Measurements from ENCODE around the gene TSPAN18.

The TSPAN18 gene

DNA sequence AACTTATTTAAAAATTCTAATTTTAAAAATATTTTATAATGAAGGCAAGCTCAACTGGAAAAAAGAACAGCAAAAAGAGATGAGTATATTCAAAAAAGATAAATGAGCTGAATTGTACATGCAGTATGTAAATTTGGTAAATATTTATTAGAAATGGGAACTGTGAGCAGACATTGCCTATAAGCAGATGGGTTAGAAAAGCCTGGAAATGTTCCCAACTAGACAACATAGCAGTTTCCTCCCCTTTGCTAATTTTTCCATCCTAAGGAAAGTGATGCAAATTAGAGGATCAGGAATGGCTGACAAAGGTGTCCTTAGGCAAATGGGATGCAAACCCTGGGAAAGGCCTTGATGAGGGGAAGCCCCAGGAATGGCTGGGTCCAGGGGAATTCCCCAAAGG, 186.7 kb downstream of the TSPAN18 start:
- no peak overlapping the region for H3K9ac ChIP-seq (ENCODE audit: low read depth, low read length, poor library complexity, severe bottlenecking)
- no peaks in the 10 kb centered on the region for H3K9me3 ChIP-seq (ENCODE audit: insufficient read depth, low read depth, low read length)
- peaks cover 22% of the 10 kb centered on the region for H3K4me1 ChIP-seq (ENCODE audit: insufficient read depth, low read length, poor library complexity, severe bottlenecking)
- H3K4me2 ChIP-seq (ENCODE audit: low read depth, low read length, poor library complexity, severe bottlenecking), result no peak overlapping the region
- H3K36me3 ChIP-seq (ENCODE audit: insufficient read depth, low read length), result no peaks in the 10 kb centered on the region
- no peak overlapping the region for H3K4me3 ChIP-seq (ENCODE audit: low read length, poor library complexity, severe bottlenecking)
- TF ChIP-seq, protein P1, sequence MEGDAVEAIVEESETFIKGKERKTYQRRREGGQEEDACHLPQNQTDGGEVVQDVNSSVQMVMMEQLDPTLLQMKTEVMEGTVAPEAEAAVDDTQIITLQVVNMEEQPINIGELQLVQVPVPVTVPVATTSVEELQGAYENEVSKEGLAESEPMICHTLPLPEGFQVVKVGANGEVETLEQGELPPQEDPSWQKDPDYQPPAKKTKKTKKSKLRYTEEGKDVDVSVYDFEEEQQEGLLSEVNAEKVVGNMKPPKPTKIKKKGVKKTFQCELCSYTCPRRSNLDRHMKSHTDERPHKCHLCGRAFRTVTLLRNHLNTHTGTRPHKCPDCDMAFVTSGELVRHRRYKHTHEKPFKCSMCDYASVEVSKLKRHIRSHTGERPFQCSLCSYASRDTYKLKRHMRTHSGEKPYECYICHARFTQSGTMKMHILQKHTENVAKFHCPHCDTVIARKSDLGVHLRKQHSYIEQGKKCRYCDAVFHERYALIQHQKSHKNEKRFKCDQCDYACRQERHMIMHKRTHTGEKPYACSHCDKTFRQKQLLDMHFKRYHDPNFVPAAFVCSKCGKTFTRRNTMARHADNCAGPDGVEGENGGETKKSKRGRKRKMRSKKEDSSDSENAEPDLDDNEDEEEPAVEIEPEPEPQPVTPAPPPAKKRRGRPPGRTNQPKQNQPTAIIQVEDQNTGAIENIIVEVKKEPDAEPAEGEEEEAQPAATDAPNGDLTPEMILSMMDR (conservative IDR thresholded peaks at IDR 0.05; ENCODE audit: low read length), result no peak
- TF ChIP-seq EZH2phosphoT487 (IDR thresholded peaks at IDR 0.05; ENCODE audit: borderline replicate concordance), result no peak
- H3K27me3 ChIP-seq (ENCODE audit: insufficient read depth, low read length, poor library complexity, severe bottlenecking), result no peaks in the 10 kb centered on the region
- H3K79me2 ChIP-seq (ENCODE audit: insufficient read depth, low read length), result no peaks in the 10 kb centered on the region
- H2AFZ ChIP-seq (ENCODE audit: low read length), result no peak overlapping the region
- no peaks in the 10 kb centered on the region for H3F3A ChIP-seq (ENCODE audit: low read depth)
- no peaks in the 10 kb centered on the region for H4K20me1 ChIP-seq (ENCODE audit: insufficient read depth, low read length, poor library complexity, severe bottlenecking)
- no peaks in the 10 kb centered on the region for H3K9me2 ChIP-seq (replicated peaks; ENCODE audit: low read depth, low read length)

GRCh38 chr11:44914105-44914504, 187.3 kb downstream of the TSPAN18 start:
- Histone ChIP-seq H3K9ac (ENCODE audit: low read depth, low read length, poor library complexity, severe bottlenecking) (no peak overlapping the region), H3F3A (ENCODE audit: low read depth) (no peaks in the 10 kb centered on the region), H3K4me1 (ENCODE audit: insufficient read depth, low read length, poor library complexity, severe bottlenecking) (peaks cover 22% of the 10 kb centered on the region), H3K27me3 (ENCODE audit: insufficient read depth, low read length, poor library complexity, severe bottlenecking) (no peaks in the 10 kb centered on the region), H3K36me3 (ENCODE audit: insufficient read depth, low read length) (no peaks in the 10 kb centered on the region), H3K9me2 (replicated peaks; ENCODE audit: low read depth, low read length) (no peaks in the 10 kb centered on the region), H3K9me3 (ENCODE audit: insufficient read depth, low read depth, low read length) (no peaks in the 10 kb centered on the region), H3K4me2 (ENCODE audit: low read depth, low read length, poor library complexity, severe bottlenecking) (no peak overlapping the region), H3K4me3 (ENCODE audit: low read length, poor library complexity, severe bottlenecking) (no peak overlapping the region), H4K20me1 (ENCODE audit: insufficient read depth, low read length, poor library complexity, severe bottlenecking) (no peaks in the 10 kb centered on the region), H2AFZ (ENCODE audit: low read length) (no peak overlapping the region), H3K79me2 (ENCODE audit: insufficient read depth, low read length) (no peaks in the 10 kb centered on the region)
- TF ChIP-seq, protein P1 (conservative IDR thresholded peaks at IDR 0.05; ENCODE audit: low read length), result no peak
- TF ChIP-seq EZH2phosphoT487 (IDR thresholded peaks at IDR 0.05; ENCODE audit: borderline replicate concordance), result no peak

DNA sequence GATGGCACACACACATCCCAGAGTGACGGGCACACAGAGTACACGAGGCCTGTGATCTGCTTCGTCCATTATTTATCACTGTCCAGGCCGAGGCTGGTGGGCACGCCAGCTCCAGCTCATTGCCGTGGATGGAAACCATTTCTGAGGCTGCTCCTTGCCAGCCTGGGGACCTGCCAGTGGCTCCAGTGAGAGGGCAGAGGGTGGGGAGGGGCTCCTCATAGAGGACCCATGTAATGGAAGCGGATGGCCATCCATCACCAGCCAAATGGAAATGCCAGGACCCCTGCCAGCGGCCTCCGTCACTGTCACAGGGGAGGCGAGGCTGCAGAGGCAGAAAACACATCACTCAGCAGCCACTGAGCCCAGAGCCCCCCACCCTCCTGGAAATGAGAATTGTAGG, 188.2 kb downstream of the TSPAN18 start:
- Histone ChIP-seq H3K27me3 (ENCODE audit: insufficient read depth, low read length, poor library complexity, severe bottlenecking) (no peaks in the 10 kb centered on the region), H3F3A (ENCODE audit: low read depth) (no peaks in the 10 kb centered on the region), H3K9me3 (ENCODE audit: insufficient read depth, low read depth, low read length) (no peaks in the 10 kb centered on the region), H3K4me3 (ENCODE audit: low read length, poor library complexity, severe bottlenecking) (no peak overlapping the region), H2AFZ (ENCODE audit: low read length) (no peak overlapping the region), H4K20me1 (ENCODE audit: insufficient read depth, low read length, poor library complexity, severe bottlenecking) (no peaks in the 10 kb centered on the region), H3K79me2 (ENCODE audit: insufficient read depth, low read length) (no peaks in the 10 kb centered on the region), H3K36me3 (ENCODE audit: insufficient read depth, low read length) (no peaks in the 10 kb centered on the region), H3K9ac (ENCODE audit: low read depth, low read length, poor library complexity, severe bottlenecking) (no peak overlapping the region), H3K9me2 (replicated peaks; ENCODE audit: low read depth, low read length) (no peaks in the 10 kb centered on the region), H3K4me1 (ENCODE audit: insufficient read depth, low read length, poor library complexity, severe bottlenecking) (peaks cover 22% of the 10 kb centered on the region), H3K4me2 (ENCODE audit: low read depth, low read length, poor library complexity, severe bottlenecking) (no peak overlapping the region)
- TF ChIP-seq, protein P1 (conservative IDR thresholded peaks at IDR 0.05; ENCODE audit: low read length), result no peak
